ENCODE data around the gene GPR84.

The GPR84 gene

GRCh38 chr12:54357506-54358190, 6.6 kb downstream of the GPR84 start:
- peak overlapping the region; percentile 71 for H3K4me3 ChIP-seq (ENCODE audit: low read depth, low read length, poor library complexity, severe bottlenecking)
- no peaks in the 10 kb centered on the region for H3K36me3 ChIP-seq (ENCODE audit: insufficient read depth, low read length)
- no peak overlapping the region for H2AFZ ChIP-seq (ENCODE audit: low read length)
- H4K20me1 ChIP-seq (ENCODE audit: insufficient read depth, low read length) = no peaks in the 10 kb centered on the region
- TF ChIP-seq EZH2 (IDR thresholded peaks at IDR 0.05; ENCODE audit: borderline replicate concordance, low read length) = no peak
- TF ChIP-seq, protein P1, sequence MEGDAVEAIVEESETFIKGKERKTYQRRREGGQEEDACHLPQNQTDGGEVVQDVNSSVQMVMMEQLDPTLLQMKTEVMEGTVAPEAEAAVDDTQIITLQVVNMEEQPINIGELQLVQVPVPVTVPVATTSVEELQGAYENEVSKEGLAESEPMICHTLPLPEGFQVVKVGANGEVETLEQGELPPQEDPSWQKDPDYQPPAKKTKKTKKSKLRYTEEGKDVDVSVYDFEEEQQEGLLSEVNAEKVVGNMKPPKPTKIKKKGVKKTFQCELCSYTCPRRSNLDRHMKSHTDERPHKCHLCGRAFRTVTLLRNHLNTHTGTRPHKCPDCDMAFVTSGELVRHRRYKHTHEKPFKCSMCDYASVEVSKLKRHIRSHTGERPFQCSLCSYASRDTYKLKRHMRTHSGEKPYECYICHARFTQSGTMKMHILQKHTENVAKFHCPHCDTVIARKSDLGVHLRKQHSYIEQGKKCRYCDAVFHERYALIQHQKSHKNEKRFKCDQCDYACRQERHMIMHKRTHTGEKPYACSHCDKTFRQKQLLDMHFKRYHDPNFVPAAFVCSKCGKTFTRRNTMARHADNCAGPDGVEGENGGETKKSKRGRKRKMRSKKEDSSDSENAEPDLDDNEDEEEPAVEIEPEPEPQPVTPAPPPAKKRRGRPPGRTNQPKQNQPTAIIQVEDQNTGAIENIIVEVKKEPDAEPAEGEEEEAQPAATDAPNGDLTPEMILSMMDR (IDR thresholded peaks at IDR 0.05; ENCODE audit: low read length) = no peak
- no peaks in the 10 kb centered on the region for H3K9me2 ChIP-seq (ENCODE audit: low read depth, low read length)
- no peaks in the 10 kb centered on the region for H3K27me3 ChIP-seq (ENCODE audit: insufficient read depth, low read length)
- H3K9me3 ChIP-seq (ENCODE audit: low read length) = no peaks in the 10 kb centered on the region
- no peaks in the 10 kb centered on the region for H3K79me2 ChIP-seq (ENCODE audit: insufficient read depth, low read length)
- H3K9ac ChIP-seq (ENCODE audit: low read length) = peak overlapping the region; percentile 81; the same call in 1 of the 2 replicates
- peaks cover 30% of the 10 kb centered on the region for H3K4me1 ChIP-seq (ENCODE audit: insufficient read depth, low read length, severe bottlenecking)
- H3F3A ChIP-seq (ENCODE audit: insufficient read depth, low read length) = no peaks in the 10 kb centered on the region
- H3K4me2 ChIP-seq (ENCODE audit: low read length) = peak overlapping the region; percentile 96
- H3K27ac ChIP-seq (ENCODE audit: low read depth, low read length, poor library complexity, severe bottlenecking) = peak overlapping the region; percentile 79

GRCh38 chr12:54356951-54357356, 7.3 kb downstream of the GPR84 start:
- TF ChIP-seq, protein P1 (IDR thresholded peaks at IDR 0.05; ENCODE audit: low read length) = no peak
- TF ChIP-seq EZH2 (IDR thresholded peaks at IDR 0.05; ENCODE audit: borderline replicate concordance, low read length) = no peak
- H3K27ac ChIP-seq (ENCODE audit: low read depth, low read length, poor library complexity, severe bottlenecking) = peak overlapping the region; percentile 79
- peak overlapping the region; percentile 96 for H3K4me2 ChIP-seq (ENCODE audit: low read length)
- no peaks in the 10 kb centered on the region for H3K27me3 ChIP-seq (ENCODE audit: insufficient read depth, low read length)
- H4K20me1 ChIP-seq (ENCODE audit: insufficient read depth, low read length) = no peaks in the 10 kb centered on the region
- H2AFZ ChIP-seq (ENCODE audit: low read length) = no peak overlapping the region
- no peaks in the 10 kb centered on the region; the same call in 1 of the 2 replicates for H3K36me3 ChIP-seq (ENCODE audit: insufficient read depth, low read length)
- no peaks in the 10 kb centered on the region for H3K79me2 ChIP-seq (ENCODE audit: insufficient read depth, low read length)
- no peaks in the 10 kb centered on the region for H3K9me2 ChIP-seq (ENCODE audit: low read depth, low read length)
- H3K4me1 ChIP-seq (ENCODE audit: insufficient read depth, low read length, severe bottlenecking) = peaks cover 30% of the 10 kb centered on the region
- H3F3A ChIP-seq (ENCODE audit: insufficient read depth, low read length) = no peaks in the 10 kb centered on the region
- peak overlapping the region; percentile 71 for H3K4me3 ChIP-seq (ENCODE audit: low read depth, low read length, poor library complexity, severe bottlenecking)
- peak overlapping the region; percentile 81; the same call in 1 of the 2 replicates for H3K9ac ChIP-seq (ENCODE audit: low read length)
- no peaks in the 10 kb centered on the region for H3K9me3 ChIP-seq (ENCODE audit: low read length)

DNA sequence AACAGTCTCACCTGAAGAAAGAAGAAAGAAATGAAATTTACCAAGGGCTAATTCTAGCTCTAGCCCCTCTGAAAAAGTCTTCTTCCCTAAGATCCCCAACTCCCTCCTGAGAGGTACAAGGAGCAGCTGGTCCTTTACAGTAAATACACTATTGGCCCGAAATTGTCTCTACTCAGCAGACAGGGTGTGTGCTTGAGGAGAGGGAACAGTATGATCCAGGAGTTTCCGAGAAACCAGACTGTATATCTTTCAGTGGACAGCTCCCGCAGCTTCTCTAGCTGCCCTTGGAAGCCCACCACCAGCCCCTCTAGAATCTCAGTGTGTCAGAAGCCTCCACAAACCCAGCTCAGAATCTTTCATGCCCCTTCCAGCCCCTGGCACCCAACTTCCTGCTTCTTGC, 8.1 kb downstream of the GPR84 start:
- Histone ChIP-seq H3K36me3 (ENCODE audit: insufficient read depth, low read length) (peaks cover 4% of the 10 kb centered on the region; the same call in 1 of the 2 replicates), H4K20me1 (ENCODE audit: insufficient read depth, low read length) (no peaks in the 10 kb centered on the region), H3K27me3 (ENCODE audit: insufficient read depth, low read length) (no peaks in the 10 kb centered on the region), H3K4me2 (ENCODE audit: low read length) (peak overlapping the region; percentile 96; the same call in 1 of the 2 replicates), H3F3A (ENCODE audit: insufficient read depth, low read length) (no peaks in the 10 kb centered on the region), H3K4me3 (ENCODE audit: low read depth, low read length, poor library complexity, severe bottlenecking) (no peak overlapping the region), H3K27ac (ENCODE audit: low read depth, low read length, poor library complexity, severe bottlenecking) (peak overlapping the region; percentile 79), H3K4me1 (ENCODE audit: insufficient read depth, low read length, severe bottlenecking) (peaks cover 30% of the 10 kb centered on the region), H2AFZ (ENCODE audit: low read length) (no peak overlapping the region), H3K9ac (ENCODE audit: low read length) (no peak overlapping the region; the same call in 1 of the 2 replicates), H3K9me2 (ENCODE audit: low read depth, low read length) (no peaks in the 10 kb centered on the region), H3K79me2 (ENCODE audit: insufficient read depth, low read length) (no peaks in the 10 kb centered on the region), H3K9me3 (ENCODE audit: low read length) (no peaks in the 10 kb centered on the region)
- TF ChIP-seq EZH2 (IDR thresholded peaks at IDR 0.05; ENCODE audit: borderline replicate concordance, low read length) = no peak
- TF ChIP-seq, protein P1 (IDR thresholded peaks at IDR 0.05; ENCODE audit: low read length) = no peak

Measured in OCI-LY1 (cell line).